K562 (cell line): ENCODE results near the gene DAP. TPM values are rescaled to one million over a fixed set of nuclear protein-coding genes. Genes with fewer than 3 reads are reported as not detected.

ENCODE experiments used
- ATAC-seq: fragments of 200-7000 bp; cut with Tn5 transposase; 3 replicates; pipeline ENCODE4 v1.9.1; 2020; ENCODE audit warnings: moderate library complexity
- BruUV-seq: library from RNA; stranded (reverse); fragments of 400-500 nt; replicated peaks from 2 replicates; lab custom pipeline; 2021; lab: Mats Ljungman, UMichigan
- CTCF ChIA-PET: fragments of 300-600 bp; formaldehyde crosslinking; extraction: SDS; loops from one replicate; lab custom pipeline; 2021; ENCODE audit warnings: low intra/inter-chr PET ratio; lab: Yijun Ruan, JAX
- POLR2A ChIA-PET: fragments of 300-600, 350-650 bp; sonication (Branson Sonifier 250); formaldehyde crosslinking; extraction: SDS; loops from one replicate; lab custom pipeline; 2021; ENCODE audit warnings: antibody characterized with exemption, inconsistent platforms; lab: Yijun Ruan, JAX
- DNase-seq, 4 experiments: peaks; one replicate each; pipeline versions ENCODE4 v3.0.0 to v3.0.0-alpha.2; 2011 to 2018; ENCODE audit warnings: low spot score in 3 of 4, mixed read lengths in 3 of 4; ENCODE audit errors: extremely low read depth in 1 of 4
- FAIRE-seq: peaks from 2 replicates; lab custom pipeline; 2011; peaks lifted over from hg19 to GRCh38; lab: Jason Lieb, UNC
- H2AFZ ChIP-seq: 2 replicates; pipeline ENCODE4 v1.6.0; 2011; ENCODE audit warnings: low read depth, low read length, control low read depth, inconsistent platforms
- H3K27ac ChIP-seq: fragments of 200-600 bp; 3 replicates; pipeline ENCODE4 v1.8.0; 2011; ENCODE audit warnings: low read depth, mild to moderate bottlenecking, control low read depth, inconsistent platforms, low read length, moderate library complexity, mixed read lengths; ENCODE audit errors: extremely low read depth
- H3K27me3 ChIP-seq, 2 experiments: fragments of 300-600 bp in 1 of 2; 2 replicates in 1 of 2; 3 replicates in 1 of 2; pipeline versions ENCODE4 v1.6.0 to v1.8.0; 2011; ENCODE audit warnings: inconsistent platforms in 2 of 2, low read length in 2 of 2, mild to moderate bottlenecking in 1 of 2, mixed read lengths in 1 of 2, moderate library complexity in 1 of 2; ENCODE audit not compliant: control insufficient read depth in 2 of 2, insufficient read depth in 2 of 2
- H3K36me3 ChIP-seq: fragments of 300-600 bp; 3 replicates; pipeline ENCODE4 v1.8.0; 2011; ENCODE audit warnings: mild to moderate bottlenecking, low read length, inconsistent platforms; ENCODE audit not compliant: control insufficient read depth, insufficient read depth
- H3K4me1 ChIP-seq, 2 experiments: fragments of 200-600 bp in 1 of 2; replicated peaks in 1 of 2; 2 replicates in 1 of 2; 3 replicates in 1 of 2; pipeline versions ENCODE4 v1.5.1 to v1.8.0; 2011; ENCODE audit warnings: inconsistent platforms in 2 of 2, low read length in 2 of 2, mild to moderate bottlenecking in 1 of 2, mixed read lengths in 1 of 2, moderate library complexity in 1 of 2; ENCODE audit not compliant: control insufficient read depth in 2 of 2, insufficient read depth in 2 of 2
- H3K4me2 ChIP-seq: 2 replicates; pipeline ENCODE4 v1.6.1; 2011; ENCODE audit warnings: low read length, control low read depth, inconsistent platforms, mixed read lengths; ENCODE audit not compliant: insufficient read depth
- H3K4me3 ChIP-seq: fragments of 200-600 bp; sonication (generic), shearing (Covaris generic); 2 replicates; pipeline ENCODE4 v1.5.1; 2016; ENCODE audit warnings: control low read depth, inconsistent platforms
- H3K79me2 ChIP-seq: fragments of 200-600 bp; 3 replicates; pipeline ENCODE4 v1.8.0; 2011; ENCODE audit warnings: low read length, inconsistent platforms; ENCODE audit not compliant: control insufficient read depth, insufficient read depth
- H3K9ac ChIP-seq, 2 experiments: 2 replicates each; pipeline versions ENCODE4 v1.6.0 to v1.6.1; 2011; ENCODE audit warnings: low read depth in 2 of 2, low read length in 2 of 2, control low read depth in 1 of 2, inconsistent platforms in 1 of 2, mild to moderate bottlenecking in 1 of 2, mixed read lengths in 1 of 2; ENCODE audit not compliant: insufficient read depth in 1 of 2
- H3K9me1 ChIP-seq: one replicate; pipeline ENCODE4 v1.6.0; 2011; ENCODE audit warnings: inconsistent platforms, mild to moderate bottlenecking, low read length, moderate library complexity; ENCODE audit not compliant: control insufficient read depth, insufficient read depth
- H3K9me3 ChIP-seq: replicated peaks from 2 replicates; pipeline ENCODE4 v1.5.1; 2011; ENCODE audit warnings: low read depth, low read length, inconsistent platforms; ENCODE audit not compliant: control insufficient read depth, insufficient read depth
- H4K20me1 ChIP-seq: replicated peaks from 2 replicates; pipeline ENCODE4 v1.6.1; 2011; ENCODE audit warnings: low read length, inconsistent platforms, mixed read lengths; ENCODE audit not compliant: control insufficient read depth, insufficient read depth
- FOXP1 ChIP-seq: sonication (generic); formaldehyde crosslinking; IDR thresholded peaks from 2 replicates; pipeline ENCODE4 v1.8.0; 2022; ENCODE audit warnings: mild to moderate bottlenecking, missing genetic modification reagents
- REST ChIP-seq, 2 experiments: fragments of 450-650 bp; formaldehyde crosslinking in 1 of 2; IDR thresholded peaks; 2 replicates each; pipeline versions ENCODE4 v1.4.0 to v1.6.1; 2014 to 2020; ENCODE audit warnings: mild to moderate bottlenecking in 2 of 2, borderline replicate concordance in 1 of 2, low read depth in 1 of 2
- SMAD4 ChIP-seq: fragments of 250-450 bp; sonication (Bioruptor Pico); conservative IDR thresholded peaks from 2 replicates; pipeline ENCODE4 v1.8.0; 2021; ENCODE audit warnings: inconsistent platforms, mild to moderate bottlenecking, moderate library complexity
- STAT5A ChIP-seq: IDR thresholded peaks from 2 replicates; pipeline ENCODE4 v1.6.1; 2012; ENCODE audit warnings: low read length, inconsistent platforms, borderline replicate concordance
- ZBTB34 ChIP-seq: fragments of 250-450 bp; sonication (Bioruptor Pico); IDR thresholded peaks from 2 replicates; pipeline ENCODE4 v1.8.0; 2021; ENCODE audit warnings: mild to moderate bottlenecking, moderate library complexity
- WGBS: fragments of 100-300 bp; shearing (Covaris generic); methylation state at CpG from one replicate; pipeline ENCODE4 v1.1.6; 2016; ENCODE audit warnings: low coverage, mixed read lengths; ENCODE audit not compliant: insufficient coverage; ENCODE audit errors: missing lambda C conversion rate; 5-methylcytosine and 5-hydroxymethylcytosine counted together
- in situ Hi-C: fragments of 300-500 bp; cut with MboI; formaldehyde crosslinking; loops from 4 replicates; pipeline ENCODE4 v1.15.0; 2018; ENCODE audit warnings: inconsistent platforms, mixed read lengths
- intact Hi-C: fragments of 100-400 bp; cut with micrococcal nuclease; formaldehyde crosslinking; loops from 2 replicates; pipeline ENCODE4 v1.14.2; 2022
- polyA plus RNA-seq, 8 experiments: library from polyadenylated mRNA; depleted of rRNA in 4 of 8; stranded (reverse) in 5 of 8; unstranded in 3 of 8; fragments of >200 nt; fragmentation: Nextera tagmentation in 2 of 8; fragmentation: Illumina TruSeq in 1 of 8; extraction: Ambion mirVana in 2 of 8; extraction: Trizol in 1 of 8; gene quantifications; 2 replicates each; pipeline versions ENCODE4 v1.2.1 to v1.2.3, GENCODE V29; 2011 to 2014; ENCODE audit warnings: inconsistent platforms in 1 of 8, missing spikeins in 1 of 8
- total RNA-seq, 7 experiments: library from RNA; depleted of rRNA in 6 of 7; stranded (reverse); fragments of >200 nt in 6 of 7; fragmentation: Illumina TruSeq in 2 of 7; extraction: Trizol in 2 of 7; gene quantifications; 2 replicates each; pipeline versions ENCODE4 v1.2.1 to v1.2.3, GENCODE V29; 2011 to 2021; ENCODE audit warnings: low replicate concordance in 1 of 7
- TF ChIP-seq, protein P1 (sequence below): sonication (generic); formaldehyde crosslinking; IDR thresholded peaks from 2 replicates; pipeline ENCODE4 v1.8.0; 2022; ENCODE audit warnings: missing genetic modification reagents, mild to moderate bottlenecking, moderate library complexity, borderline replicate concordance
- TF ChIP-seq, protein P2 (sequence below): sonication (generic); formaldehyde crosslinking; IDR thresholded peaks from 2 replicates; pipeline ENCODE4 v1.5.0; 2020; ENCODE audit warnings: missing genetic modification reagents
- TF ChIP-seq, protein P3 (sequence below): IDR thresholded peaks from 2 replicates; pipeline ENCODE4 v1.6.1; 2012; ENCODE audit warnings: low read depth, low read length, improper control_type of control experiment, borderline replicate concordance

DAP gene
- total and polyA plus RNA-seq, 9 of the 15 experiments (the other 6 are each of a cell fraction or from before 2014, with no cell fraction given): 14.1 to 151 (median 34.5) TPM

- DNase-seq (no peak), FAIRE-seq (no peak), ATAC-seq (no peak)
- ChIA-PET CTCF (no interaction called here), POLR2A (interaction anchor here (0.6 to 1.0 kb wide), 3 partner anchors 20 to 869 kb away, joined by 3 read pairs; no protein-coding TSS in a partner anchor)
- H3K79me2 ChIP-seq: no peaks in the 10 kb centered on the region
- H3K27ac ChIP-seq: no peak overlapping the region
- H3K9ac ChIP-seq: no peak overlapping the region
- no peak overlapping the region for H3K4me2 ChIP-seq
- no TSS peak for BruUV-seq
- H4K20me1 ChIP-seq: peaks cover 14% of the 10 kb centered on the region
- H3K9me1 ChIP-seq: no peaks in the 10 kb centered on the region
- H3K4me3 ChIP-seq: no peak overlapping the region
- no peaks in the 10 kb centered on the region for H3K9me3 ChIP-seq
- in situ Hi-C loops: no loop called here
- H3K27me3 ChIP-seq: peaks cover 59 to 67% of the 10 kb centered on the region in 2 experiments
- 0% methylated on average over 3 of the region's 3 CpGs for WGBS
- intact Hi-C loops: no loop called here
- no peak overlapping the region for H2AFZ ChIP-seq
- 0 out of 5 replicates have a peak, but pooled peaks cover 0 to 3% of the 10 kb centered on the region in 2 experiments for H3K4me1 ChIP-seq
- no peaks in the 10 kb centered on the region for H3K36me3 ChIP-seq
- TF ChIP-seq STAT5A (no peak), FOXP1 (CRISPR knock-in tag) (no peak), REST (IDR thresholded peaks at IDR 0.05; ENCODE audit: borderline replicate concordance) (no peak), REST (CRISPR knock-in tag; IDR thresholded peaks at IDR 0.05; ENCODE audit: low read depth) (no peak), SMAD4 (CRISPR knock-in tag) (no peak), ZBTB34 (CRISPR knock-in tag) (no peak)
- TF ChIP-seq, protein P1, sequence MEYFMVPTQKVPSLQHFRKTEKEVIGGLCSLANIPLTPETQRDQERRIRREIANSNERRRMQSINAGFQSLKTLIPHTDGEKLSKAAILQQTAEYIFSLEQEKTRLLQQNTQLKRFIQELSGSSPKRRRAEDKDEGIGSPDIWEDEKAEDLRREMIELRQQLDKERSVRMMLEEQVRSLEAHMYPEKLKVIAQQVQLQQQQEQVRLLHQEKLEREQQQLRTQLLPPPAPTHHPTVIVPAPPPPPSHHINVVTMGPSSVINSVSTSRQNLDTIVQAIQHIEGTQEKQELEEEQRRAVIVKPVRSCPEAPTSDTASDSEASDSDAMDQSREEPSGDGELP (CRISPR knock-in tag): no peak
- TF ChIP-seq, protein P2, sequence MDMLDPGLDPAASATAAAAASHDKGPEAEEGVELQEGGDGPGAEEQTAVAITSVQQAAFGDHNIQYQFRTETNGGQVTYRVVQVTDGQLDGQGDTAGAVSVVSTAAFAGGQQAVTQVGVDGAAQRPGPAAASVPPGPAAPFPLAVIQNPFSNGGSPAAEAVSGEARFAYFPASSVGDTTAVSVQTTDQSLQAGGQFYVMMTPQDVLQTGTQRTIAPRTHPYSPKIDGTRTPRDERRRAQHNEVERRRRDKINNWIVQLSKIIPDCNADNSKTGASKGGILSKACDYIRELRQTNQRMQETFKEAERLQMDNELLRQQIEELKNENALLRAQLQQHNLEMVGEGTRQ (CRISPR knock-in tag): no peak
- TF ChIP-seq, protein P3, sequence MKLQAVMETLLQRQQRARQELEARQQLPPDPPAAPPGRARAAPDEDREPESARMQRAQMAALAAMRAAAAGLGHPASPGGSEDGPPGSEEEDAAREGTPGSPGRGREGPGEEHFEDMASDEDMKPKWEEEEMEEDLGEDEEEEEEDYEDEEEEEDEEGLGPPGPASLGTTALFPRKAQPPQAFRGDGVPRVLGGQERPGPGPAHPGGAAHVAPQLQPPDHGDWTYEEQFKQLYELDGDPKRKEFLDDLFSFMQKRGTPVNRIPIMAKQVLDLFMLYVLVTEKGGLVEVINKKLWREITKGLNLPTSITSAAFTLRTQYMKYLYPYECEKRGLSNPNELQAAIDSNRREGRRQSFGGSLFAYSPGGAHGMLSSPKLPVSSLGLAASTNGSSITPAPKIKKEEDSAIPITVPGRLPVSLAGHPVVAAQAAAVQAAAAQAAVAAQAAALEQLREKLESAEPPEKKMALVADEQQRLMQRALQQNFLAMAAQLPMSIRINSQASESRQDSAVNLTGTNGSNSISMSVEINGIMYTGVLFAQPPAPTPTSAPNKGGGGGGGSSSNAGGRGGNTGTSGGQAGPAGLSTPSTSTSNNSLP: no peak
Measured at GRCh38 chr5:10660135-10660534, 100.9 kb downstream of the DAP start.
